K562 (cell line): ENCODE measurements around the gene ERRFI1. TPM values are rescaled to one million over a fixed set of nuclear protein-coding genes. Genes with fewer than 3 reads are reported as not detected.

ENCODE experiments used
- ATAC-seq: fragments of 200-7000 bp; cut with Tn5 transposase; 3 replicates; pipeline ENCODE4 v1.9.1; 2020; ENCODE audit warnings: moderate library complexity
- BruUV-seq: library from RNA; stranded (reverse); fragments of 400-500 nt; replicated peaks from 2 replicates; lab custom pipeline; 2021; lab: Mats Ljungman, UMichigan
- CTCF ChIA-PET: fragments of 300-600 bp; formaldehyde crosslinking; extraction: SDS; loops from one replicate; lab custom pipeline; 2021; ENCODE audit warnings: low intra/inter-chr PET ratio; lab: Yijun Ruan, JAX
- POLR2A ChIA-PET: fragments of 300-600, 350-650 bp; sonication (Branson Sonifier 250); formaldehyde crosslinking; extraction: SDS; loops from one replicate; lab custom pipeline; 2021; ENCODE audit warnings: antibody characterized with exemption, inconsistent platforms; lab: Yijun Ruan, JAX
- DNase-seq, 4 experiments: peaks; one replicate each; pipeline versions ENCODE4 v3.0.0 to v3.0.0-alpha.2; 2011 to 2018; ENCODE audit warnings: low spot score in 3 of 4, mixed read lengths in 3 of 4; ENCODE audit errors: extremely low read depth in 1 of 4
- FAIRE-seq: peaks from 2 replicates; lab custom pipeline; 2011; peaks lifted over from hg19 to GRCh38; lab: Jason Lieb, UNC
- H2AFZ ChIP-seq: 2 replicates; pipeline ENCODE4 v1.6.0; 2011; ENCODE audit warnings: low read depth, low read length, control low read depth, inconsistent platforms
- H3K27ac ChIP-seq: fragments of 200-600 bp; 3 replicates; pipeline ENCODE4 v1.8.0; 2011; ENCODE audit warnings: low read depth, mild to moderate bottlenecking, control low read depth, inconsistent platforms, low read length, moderate library complexity, mixed read lengths; ENCODE audit errors: extremely low read depth
- H3K27me3 ChIP-seq, 2 experiments: fragments of 300-600 bp in 1 of 2; 2 replicates in 1 of 2; 3 replicates in 1 of 2; pipeline versions ENCODE4 v1.6.0 to v1.8.0; 2011; ENCODE audit warnings: inconsistent platforms in 2 of 2, low read length in 2 of 2, mild to moderate bottlenecking in 1 of 2, mixed read lengths in 1 of 2, moderate library complexity in 1 of 2; ENCODE audit not compliant: control insufficient read depth in 2 of 2, insufficient read depth in 2 of 2
- H3K36me3 ChIP-seq: fragments of 300-600 bp; 3 replicates; pipeline ENCODE4 v1.8.0; 2011; ENCODE audit warnings: mild to moderate bottlenecking, low read length, inconsistent platforms; ENCODE audit not compliant: control insufficient read depth, insufficient read depth
- H3K4me1 ChIP-seq, 2 experiments: fragments of 200-600 bp in 1 of 2; replicated peaks in 1 of 2; 2 replicates in 1 of 2; 3 replicates in 1 of 2; pipeline versions ENCODE4 v1.5.1 to v1.8.0; 2011; ENCODE audit warnings: inconsistent platforms in 2 of 2, low read length in 2 of 2, mild to moderate bottlenecking in 1 of 2, mixed read lengths in 1 of 2, moderate library complexity in 1 of 2; ENCODE audit not compliant: control insufficient read depth in 2 of 2, insufficient read depth in 2 of 2
- H3K4me2 ChIP-seq: 2 replicates; pipeline ENCODE4 v1.6.1; 2011; ENCODE audit warnings: low read length, control low read depth, inconsistent platforms, mixed read lengths; ENCODE audit not compliant: insufficient read depth
- H3K4me3 ChIP-seq: fragments of 200-600 bp; sonication (generic), shearing (Covaris generic); 2 replicates; pipeline ENCODE4 v1.5.1; 2016; ENCODE audit warnings: control low read depth, inconsistent platforms
- H3K79me2 ChIP-seq: fragments of 200-600 bp; 3 replicates; pipeline ENCODE4 v1.8.0; 2011; ENCODE audit warnings: low read length, inconsistent platforms; ENCODE audit not compliant: control insufficient read depth, insufficient read depth
- H3K9ac ChIP-seq, 2 experiments: 2 replicates each; pipeline versions ENCODE4 v1.6.0 to v1.6.1; 2011; ENCODE audit warnings: low read depth in 2 of 2, low read length in 2 of 2, control low read depth in 1 of 2, inconsistent platforms in 1 of 2, mild to moderate bottlenecking in 1 of 2, mixed read lengths in 1 of 2; ENCODE audit not compliant: insufficient read depth in 1 of 2
- H3K9me1 ChIP-seq: one replicate; pipeline ENCODE4 v1.6.0; 2011; ENCODE audit warnings: inconsistent platforms, mild to moderate bottlenecking, low read length, moderate library complexity; ENCODE audit not compliant: control insufficient read depth, insufficient read depth
- H3K9me3 ChIP-seq: replicated peaks from 2 replicates; pipeline ENCODE4 v1.5.1; 2011; ENCODE audit warnings: low read depth, low read length, inconsistent platforms; ENCODE audit not compliant: control insufficient read depth, insufficient read depth
- H4K20me1 ChIP-seq: replicated peaks from 2 replicates; pipeline ENCODE4 v1.6.1; 2011; ENCODE audit warnings: low read length, inconsistent platforms, mixed read lengths; ENCODE audit not compliant: control insufficient read depth, insufficient read depth
- COPS2 ChIP-seq: fragments of 450-650 bp; conservative IDR thresholded peaks from 2 replicates; pipeline ENCODE4 v1.6.1; 2016; ENCODE audit warnings: mild to moderate bottlenecking, moderate library complexity
- FOXK1 ChIP-seq: sonication (generic); formaldehyde crosslinking; IDR thresholded peaks from 2 replicates; pipeline ENCODE4 v1.8.0; 2022; ENCODE audit warnings: missing genetic modification reagents, mild to moderate bottlenecking, borderline replicate concordance
- GTF2A2 ChIP-seq: IDR thresholded peaks from 2 replicates; pipeline ENCODE4 v1.6.1; 2016; ENCODE audit warnings: mild to moderate bottlenecking, missing genetic modification characterization, missing compliant biosample characterization
- IRF2 ChIP-seq: sonication (generic); formaldehyde crosslinking; IDR thresholded peaks from 2 replicates; pipeline ENCODE4 v1.8.1; 2022; ENCODE audit warnings: mild to moderate bottlenecking, missing genetic modification reagents
- IRF9 ChIP-seq: fragments of 450-650 bp; IDR thresholded peaks from 2 replicates; pipeline ENCODE4 v1.6.1; 2016; ENCODE audit warnings: missing biosample characterization, missing genetic modification characterization
- MITF ChIP-seq: IDR thresholded peaks from 2 replicates; pipeline ENCODE4 v1.6.1; 2014; ENCODE audit warnings: antibody characterized with exemption
- MTA2 ChIP-seq: fragments of 450-650 bp; IDR thresholded peaks from 2 replicates; pipeline ENCODE4 v1.6.1; 2016; ENCODE audit warnings: low read depth
- NFYB ChIP-seq: IDR thresholded peaks from 2 replicates; pipeline ENCODE4 v1.6.1; 2011; ENCODE audit warnings: mild to moderate bottlenecking, moderate library complexity; ENCODE audit not compliant: insufficient read length; ENCODE audit errors: extremely low read depth
- PATZ1 ChIP-seq: fragments of 250-450 bp; sonication (Bioruptor Pico); IDR thresholded peaks from 2 replicates; pipeline ENCODE4 v1.5.0; 2020; ENCODE audit warnings: mild to moderate bottlenecking, borderline replicate concordance
- POLR3G ChIP-seq: IDR thresholded peaks from 2 replicates; pipeline ENCODE4 v1.6.1; 2011; ENCODE audit not compliant: insufficient read length, insufficient replicate concordance; ENCODE audit errors: extremely low read depth
- RNF219 ChIP-seq: fragments of 250-450 bp; sonication (Bioruptor Pico); IDR thresholded peaks from 2 replicates; pipeline ENCODE4 v1.5.0; 2022; ENCODE audit warnings: mild to moderate bottlenecking
- STAT5B ChIP-seq: fragments of 250-450 bp; sonication (Bioruptor Pico); IDR thresholded peaks from 2 replicates; pipeline ENCODE4 v1.8.0; 2021; ENCODE audit warnings: mild to moderate bottlenecking, inconsistent platforms
- ZNF175 ChIP-seq: fragments of 200-800 bp; sonication (Bioruptor generic); IDR thresholded peaks from 2 replicates; pipeline ENCODE4 v1.6.1; 2016; ENCODE audit warnings: low read depth, mild to moderate bottlenecking, missing genetic modification characterization, missing compliant biosample characterization
- ZNF766 ChIP-seq: fragments of 200-800 bp; sonication (Bioruptor generic); conservative IDR thresholded peaks from 2 replicates; pipeline ENCODE4 v1.6.1; 2016; ENCODE audit warnings: missing genetic modification characterization, missing compliant biosample characterization
- WGBS: fragments of 100-300 bp; shearing (Covaris generic); methylation state at CpG from one replicate; pipeline ENCODE4 v1.1.6; 2016; ENCODE audit warnings: low coverage, mixed read lengths; ENCODE audit not compliant: insufficient coverage; ENCODE audit errors: missing lambda C conversion rate; 5-methylcytosine and 5-hydroxymethylcytosine counted together
- in situ Hi-C: fragments of 300-500 bp; cut with MboI; formaldehyde crosslinking; loops from 4 replicates; pipeline ENCODE4 v1.15.0; 2018; ENCODE audit warnings: inconsistent platforms, mixed read lengths
- intact Hi-C: fragments of 100-400 bp; cut with micrococcal nuclease; formaldehyde crosslinking; loops from 2 replicates; pipeline ENCODE4 v1.14.2; 2022
- polyA plus RNA-seq, 8 experiments: library from polyadenylated mRNA; depleted of rRNA in 4 of 8; stranded (reverse) in 5 of 8; unstranded in 3 of 8; fragments of >200 nt; fragmentation: Nextera tagmentation in 2 of 8; fragmentation: Illumina TruSeq in 1 of 8; extraction: Ambion mirVana in 2 of 8; extraction: Trizol in 1 of 8; gene quantifications; 2 replicates each; pipeline versions ENCODE4 v1.2.1 to v1.2.3, GENCODE V29; 2011 to 2014; ENCODE audit warnings: inconsistent platforms in 1 of 8, missing spikeins in 1 of 8
- total RNA-seq, 7 experiments: library from RNA; depleted of rRNA in 6 of 7; stranded (reverse); fragments of >200 nt in 6 of 7; fragmentation: Illumina TruSeq in 2 of 7; extraction: Trizol in 2 of 7; gene quantifications; 2 replicates each; pipeline versions ENCODE4 v1.2.1 to v1.2.3, GENCODE V29; 2011 to 2021; ENCODE audit warnings: low replicate concordance in 1 of 7

ERRFI1 gene
- total and polyA plus RNA-seq, 9 of the 15 experiments (the other 6 are each of a cell fraction or from before 2014, with no cell fraction given), result 0.67 to 4.4 (median 1.1) TPM

GRCh38 chr1:8006037-8006963 lies 19.8 kb downstream of the ERRFI1 start:
- Histone ChIP-seq H3K9ac (no peak overlapping the region), H3K4me3 (no peak overlapping the region), H4K20me1 (no peaks in the 10 kb centered on the region; the same call in 1 of the 2 replicates), H3K27ac (peak overlapping the region; percentile 10; the same call in 1 of the 3 replicates), H3K4me1 (peaks cover 22 to 42% of the 10 kb centered on the region in 2 experiments), H3K9me1 (no peaks in the 10 kb centered on the region), H3K4me2 (no peak overlapping the region), H3K27me3 (no peaks in the 10 kb centered on the region), H2AFZ (no peak overlapping the region; the same call in 1 of the 2 replicates), H3K36me3 (peaks cover 2% of the 10 kb centered on the region; the same call in 1 of the 3 replicates), H3K79me2 (no peaks in the 10 kb centered on the region), H3K9me3 (no peaks in the 10 kb centered on the region)
- in situ Hi-C loops, result no loop called here
- ATAC-seq (no peak), FAIRE-seq (no peak), DNase-seq (no peak)
- WGBS, result 84% methylated on average over 11 of the region's 12 CpGs
- intact Hi-C loops, result no loop called here
- BruUV-seq, result no TSS peak
- POLR2A ChIA-PET, result interaction anchor here (0.6 to 2.0 kb wide), 2 partner anchors 8 to 38 kb away, joined by 3 to 6 read pairs; no protein-coding TSS in a partner anchor
- TF ChIP-seq IRF9 (tag) (no peak), MITF (no peak), ZNF175 (no peak), ZNF766 (CRISPR knock-in tag) (no peak), COPS2 (no peak), POLR3G (no peak), GTF2A2 (tag) (no peak), RNF219 (CRISPR knock-in tag) (no peak), FOXK1 (CRISPR knock-in tag) (no peak), MTA2 (no peak), IRF2 (CRISPR knock-in tag) (no peak), NFYB (no peak), PATZ1 (no peak), STAT5B (CRISPR knock-in tag) (no peak)
- TF ChIP-seq, all 486 proteins: peak for 0
- CTCF ChIA-PET, result no interaction called here
